ENCODE data around the gene MDM4.

DNA sequence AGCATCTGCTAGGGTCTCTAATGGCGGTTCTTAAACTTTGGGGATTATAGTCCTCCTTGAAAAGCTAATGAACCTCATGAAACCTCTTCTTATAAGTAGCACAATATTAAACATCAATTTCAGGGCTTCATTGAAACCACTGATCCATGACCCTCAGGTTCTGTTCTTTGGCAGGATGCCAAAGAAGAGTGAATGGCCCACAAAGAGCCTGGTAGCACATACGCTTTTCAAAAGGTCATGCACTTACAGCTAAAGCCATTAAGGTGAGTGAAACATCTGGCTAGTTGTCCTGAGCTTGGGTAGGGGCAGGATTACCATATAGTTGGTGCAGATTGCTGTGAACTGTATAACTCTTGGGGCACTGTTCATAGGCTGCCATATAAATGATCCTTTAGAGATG lies 42.3 kb downstream of the MDM4 start:
- TF ChIP-seq, protein P1, sequence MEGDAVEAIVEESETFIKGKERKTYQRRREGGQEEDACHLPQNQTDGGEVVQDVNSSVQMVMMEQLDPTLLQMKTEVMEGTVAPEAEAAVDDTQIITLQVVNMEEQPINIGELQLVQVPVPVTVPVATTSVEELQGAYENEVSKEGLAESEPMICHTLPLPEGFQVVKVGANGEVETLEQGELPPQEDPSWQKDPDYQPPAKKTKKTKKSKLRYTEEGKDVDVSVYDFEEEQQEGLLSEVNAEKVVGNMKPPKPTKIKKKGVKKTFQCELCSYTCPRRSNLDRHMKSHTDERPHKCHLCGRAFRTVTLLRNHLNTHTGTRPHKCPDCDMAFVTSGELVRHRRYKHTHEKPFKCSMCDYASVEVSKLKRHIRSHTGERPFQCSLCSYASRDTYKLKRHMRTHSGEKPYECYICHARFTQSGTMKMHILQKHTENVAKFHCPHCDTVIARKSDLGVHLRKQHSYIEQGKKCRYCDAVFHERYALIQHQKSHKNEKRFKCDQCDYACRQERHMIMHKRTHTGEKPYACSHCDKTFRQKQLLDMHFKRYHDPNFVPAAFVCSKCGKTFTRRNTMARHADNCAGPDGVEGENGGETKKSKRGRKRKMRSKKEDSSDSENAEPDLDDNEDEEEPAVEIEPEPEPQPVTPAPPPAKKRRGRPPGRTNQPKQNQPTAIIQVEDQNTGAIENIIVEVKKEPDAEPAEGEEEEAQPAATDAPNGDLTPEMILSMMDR (IDR thresholded peaks at IDR 0.05; ENCODE audit: borderline replicate concordance, extremely low read depth, low read length, poor library complexity, severe bottlenecking): no peak
- TF ChIP-seq EZH2 (IDR thresholded peaks at IDR 0.05; ENCODE audit: borderline replicate concordance, low read depth, low read length, severe bottlenecking): no peak
